H9 (cell line): ENCODE measurements around the gene ITPR1. TPM values are rescaled to one million over a fixed set of nuclear protein-coding genes. Genes with fewer than 3 reads are reported as not detected.

Source experiments
- DNase-seq: peaks from one replicate; pipeline ENCODE4 v3.0.0-alpha.2; 2017
- H2AFZ ChIP-seq: one replicate; pipeline ENCODE4 v1.6.1; 2013; ENCODE audit warnings: mild to moderate bottlenecking, low read length, control low read depth, moderate library complexity
- H2AK5ac ChIP-seq: 2 replicates; pipeline ENCODE4 v1.6.1; 2013; ENCODE audit warnings: low read length, control low read depth, mixed read lengths; ENCODE audit not compliant: insufficient read length
- H2BK120ac ChIP-seq: one replicate; pipeline ENCODE4 v1.6.1; 2013; ENCODE audit warnings: low read depth, mild to moderate bottlenecking, low read length, control low read depth, inconsistent platforms; ENCODE audit not compliant: poor library complexity, severe bottlenecking
- H2BK12ac ChIP-seq: 2 replicates; pipeline ENCODE4 v1.6.1; 2013; ENCODE audit warnings: low read length, control low read depth, mixed read lengths, low read depth; ENCODE audit not compliant: insufficient read length
- H2BK15ac ChIP-seq: 2 replicates; pipeline ENCODE4 v1.6.1; 2013; ENCODE audit warnings: low read depth, low read length, control low read depth
- H2BK20ac ChIP-seq: one replicate; pipeline ENCODE4 v1.6.1; 2013; ENCODE audit warnings: low read depth, mild to moderate bottlenecking, low read length, control low read depth, inconsistent platforms; ENCODE audit not compliant: poor library complexity, severe bottlenecking
- H2BK5ac ChIP-seq: 2 replicates; pipeline ENCODE4 v1.6.1; 2013; ENCODE audit warnings: low read length, control low read depth, mixed read lengths; ENCODE audit not compliant: insufficient read length
- H3K14ac ChIP-seq: 2 replicates; pipeline ENCODE4 v1.6.1; 2013; ENCODE audit warnings: low read length, control low read depth; ENCODE audit not compliant: insufficient read depth
- H3K18ac ChIP-seq: 2 replicates; pipeline ENCODE4 v1.6.1; 2013; ENCODE audit warnings: low read depth, mild to moderate bottlenecking, mixed read lengths, low read length, control low read depth; ENCODE audit not compliant: insufficient read length
- H3K23ac ChIP-seq: 2 replicates; pipeline ENCODE4 v1.6.1; 2013; ENCODE audit warnings: low read length, control low read depth, mixed read lengths, low read depth; ENCODE audit not compliant: insufficient read length
- H3K23me2 ChIP-seq: 2 replicates; pipeline ENCODE4 v1.6.1; 2013; ENCODE audit warnings: low read depth, mild to moderate bottlenecking, mixed read lengths, low read length, control low read depth; ENCODE audit not compliant: insufficient read length, poor library complexity, severe bottlenecking
- H3K27ac ChIP-seq: 2 replicates; pipeline ENCODE4 v1.5.1; 2013; ENCODE audit warnings: low read length, control low read depth, mixed read lengths, low read depth; ENCODE audit not compliant: insufficient read length
- H3K27me3 ChIP-seq: 2 replicates; pipeline ENCODE4 v1.6.1; 2013; ENCODE audit warnings: low read length, control low read depth, inconsistent platforms; ENCODE audit not compliant: insufficient read depth
- H3K4ac ChIP-seq: 2 replicates; pipeline ENCODE4 v1.6.1; 2013; ENCODE audit warnings: low read depth, mild to moderate bottlenecking, control low read depth, inconsistent platforms, low read length, moderate library complexity
- H3K4me1 ChIP-seq: 2 replicates; pipeline ENCODE4 v1.6.1; 2013; ENCODE audit warnings: low read length, control low read depth, inconsistent platforms; ENCODE audit not compliant: insufficient read depth
- H3K4me2 ChIP-seq: 2 replicates; pipeline ENCODE4 v1.6.1; 2013; ENCODE audit warnings: low read length, control low read depth, mixed read lengths; ENCODE audit not compliant: insufficient read length, insufficient read depth
- H3K56ac ChIP-seq: 2 replicates; pipeline ENCODE4 v1.6.1; 2013; ENCODE audit warnings: low read depth, mild to moderate bottlenecking, mixed read lengths, low read length, control low read depth; ENCODE audit not compliant: insufficient read length
- H3K79me1 ChIP-seq: 2 replicates; pipeline ENCODE4 v1.6.1; 2013; ENCODE audit warnings: low read depth, mild to moderate bottlenecking, moderate library complexity, low read length, control low read depth, inconsistent platforms; ENCODE audit not compliant: insufficient read depth, poor library complexity, severe bottlenecking
- H3K79me2 ChIP-seq: 2 replicates; pipeline ENCODE4 v1.6.1; 2013; ENCODE audit warnings: low read length, control low read depth, inconsistent platforms; ENCODE audit not compliant: insufficient read depth
- H3K9ac ChIP-seq: 2 replicates; pipeline ENCODE4 v1.6.1; 2013; ENCODE audit warnings: low read length, control low read depth, mixed read lengths; ENCODE audit not compliant: insufficient read length; ENCODE audit errors: extremely low read depth
- H3K9me3 ChIP-seq: one replicate; pipeline ENCODE4 v1.6.1; 2013; ENCODE audit warnings: low read depth, low read length, inconsistent platforms; ENCODE audit not compliant: control insufficient read depth
- H3T11ph ChIP-seq: one replicate; pipeline ENCODE4 v1.6.1; 2013; ENCODE audit warnings: mild to moderate bottlenecking, low read length, control low read depth, inconsistent platforms
- H4K20me1 ChIP-seq: one replicate; pipeline ENCODE4 v1.6.1; 2013; ENCODE audit not compliant: control insufficient read depth, insufficient read length, insufficient read depth
- H4K5ac ChIP-seq: 2 replicates; pipeline ENCODE4 v1.6.1; 2013; ENCODE audit warnings: low read depth, mild to moderate bottlenecking, mixed read lengths, low read length, control low read depth; ENCODE audit not compliant: insufficient read length
- H4K8ac ChIP-seq: replicated peaks from 2 replicates; pipeline ENCODE4 v1.6.1; 2013; ENCODE audit warnings: low read length, control low read depth, mixed read lengths, low read depth; ENCODE audit not compliant: insufficient read length
- H4K91ac ChIP-seq: 2 replicates; pipeline ENCODE4 v1.6.1; 2013; ENCODE audit warnings: low read depth, mild to moderate bottlenecking, moderate library complexity, mixed read lengths, low read length, control low read depth; ENCODE audit not compliant: insufficient read length
- H3K27ac Mint-ChIP-seq, 3 experiments: 2 replicates in 2 of 3; 3 replicates in 1 of 3; pipeline ENCODE4 v1.8.0; 2020 to 2021; ENCODE audit warnings: mixed read lengths in 3 of 3, mild to moderate bottlenecking in 1 of 3, moderate library complexity in 1 of 3
- H3K27me3 Mint-ChIP-seq: 2 replicates; pipeline ENCODE4 v1.8.0; 2021; ENCODE audit warnings: low read depth, mild to moderate bottlenecking, moderate library complexity, mixed read lengths
- H3K36me3 Mint-ChIP-seq, 3 experiments: 2 replicates in 2 of 3; 3 replicates in 1 of 3; pipeline ENCODE4 v1.8.0; 2020 to 2021; ENCODE audit warnings: low read depth in 3 of 3, mixed read lengths in 3 of 3; ENCODE audit not compliant: insufficient read depth in 1 of 3
- H3K4me1 Mint-ChIP-seq, 2 experiments: 2 replicates each; pipeline ENCODE4 v1.8.0; 2020; ENCODE audit warnings: mixed read lengths in 2 of 2
- H3K4me3 Mint-ChIP-seq, 2 experiments: 2 replicates in 1 of 2; 3 replicates in 1 of 2; pipeline ENCODE4 v1.8.0; 2020 to 2021; ENCODE audit warnings: mild to moderate bottlenecking in 2 of 2, mixed read lengths in 2 of 2, moderate library complexity in 1 of 2
- H3K9me3 Mint-ChIP-seq, 2 experiments: 2 replicates in 1 of 2; 3 replicates in 1 of 2; pipeline ENCODE4 v1.8.0; 2020; ENCODE audit warnings: mild to moderate bottlenecking in 2 of 2, mixed read lengths in 2 of 2, moderate library complexity in 1 of 2
- WGBS: extraction: QIAGEN DNeasy Blood & Tissue Kit; methylation state at CpG from one replicate; pipeline ENCODE4 v1.1.7; 2013; ENCODE audit warnings: missing lambda C conversion rate, low lambda C conversion rate, mixed read lengths; ENCODE audit not compliant: insufficient read length; ENCODE audit errors: extremely low coverage; 5-methylcytosine and 5-hydroxymethylcytosine counted together
- total RNA-seq: library from RNA; stranded (reverse); gene quantifications from 2 replicates; pipeline ENCODE4 v1.2.1, GENCODE V29; 2021
- TF ChIP-seq, protein P1 (sequence below): fragments of 200-600 bp; sonication (generic); conservative IDR thresholded peaks from 3 replicates; pipeline ENCODE4 v1.8.0; 2021; ENCODE audit warnings: antibody characterized with exemption, mild to moderate bottlenecking

Gene ITPR1
- total RNA-seq, 1 experiment from 2014 or later: 4.2 TPM

DNA sequence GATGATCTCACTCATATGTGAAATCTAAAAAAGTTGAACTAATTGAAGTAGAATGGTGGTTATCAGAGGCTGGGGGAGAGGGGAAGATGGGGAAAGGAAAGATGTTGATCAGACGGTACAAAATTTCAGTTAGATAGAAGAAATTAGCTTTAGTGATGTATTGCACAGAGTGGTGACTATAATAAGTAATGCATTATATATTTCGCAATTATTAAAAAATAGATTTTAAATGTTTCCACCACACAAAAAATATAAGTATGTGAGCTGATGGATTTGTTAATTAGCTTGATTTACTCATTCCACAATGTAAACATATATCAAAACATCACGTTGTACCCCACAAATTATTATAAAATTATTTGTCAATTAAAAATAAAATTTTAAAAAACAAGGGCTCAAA lies 34.2 kb upstream of the ITPR1 start:
- no peak overlapping the region for H3T11ph ChIP-seq
- H2BK5ac ChIP-seq: no peak overlapping the region
- no peak overlapping the region for H3K56ac ChIP-seq
- no peak overlapping the region for H3K4ac ChIP-seq
- DNase-seq: no peak
- no peak overlapping the region for H4K5ac ChIP-seq
- H3K79me2 ChIP-seq: no peaks in the 10 kb centered on the region
- H2BK15ac ChIP-seq: no peak overlapping the region
- no peak overlapping the region for H3K4me3 Mint-ChIP-seq
- H3K14ac ChIP-seq: no peak overlapping the region
- H3K27me3 Mint-ChIP-seq: no peaks in the 10 kb centered on the region
- H4K20me1 ChIP-seq: no peaks in the 10 kb centered on the region
- H3K27ac ChIP-seq: no peak overlapping the region
- H4K8ac ChIP-seq: no peak overlapping the region
- H3K23ac ChIP-seq: no peak overlapping the region
- H3K9me3 Mint-ChIP-seq: no peaks in the 10 kb centered on the region; a peak in 1 of 5 replicates
- no peaks in the 10 kb centered on the region; a peak in 1 of 7 replicates for H3K36me3 Mint-ChIP-seq
- H2AK5ac ChIP-seq: no peak overlapping the region
- TF ChIP-seq, protein P1, sequence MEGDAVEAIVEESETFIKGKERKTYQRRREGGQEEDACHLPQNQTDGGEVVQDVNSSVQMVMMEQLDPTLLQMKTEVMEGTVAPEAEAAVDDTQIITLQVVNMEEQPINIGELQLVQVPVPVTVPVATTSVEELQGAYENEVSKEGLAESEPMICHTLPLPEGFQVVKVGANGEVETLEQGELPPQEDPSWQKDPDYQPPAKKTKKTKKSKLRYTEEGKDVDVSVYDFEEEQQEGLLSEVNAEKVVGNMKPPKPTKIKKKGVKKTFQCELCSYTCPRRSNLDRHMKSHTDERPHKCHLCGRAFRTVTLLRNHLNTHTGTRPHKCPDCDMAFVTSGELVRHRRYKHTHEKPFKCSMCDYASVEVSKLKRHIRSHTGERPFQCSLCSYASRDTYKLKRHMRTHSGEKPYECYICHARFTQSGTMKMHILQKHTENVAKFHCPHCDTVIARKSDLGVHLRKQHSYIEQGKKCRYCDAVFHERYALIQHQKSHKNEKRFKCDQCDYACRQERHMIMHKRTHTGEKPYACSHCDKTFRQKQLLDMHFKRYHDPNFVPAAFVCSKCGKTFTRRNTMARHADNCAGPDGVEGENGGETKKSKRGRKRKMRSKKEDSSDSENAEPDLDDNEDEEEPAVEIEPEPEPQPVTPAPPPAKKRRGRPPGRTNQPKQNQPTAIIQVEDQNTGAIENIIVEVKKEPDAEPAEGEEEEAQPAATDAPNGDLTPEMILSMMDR: no peak
- no peak overlapping the region for H4K91ac ChIP-seq
- no peak overlapping the region for H2BK20ac ChIP-seq
- H2AFZ ChIP-seq: no peak overlapping the region
- no peaks in the 10 kb centered on the region for H3K4me1 ChIP-seq
- no peaks in the 10 kb centered on the region for H3K27me3 ChIP-seq
- H3K4me2 ChIP-seq: no peak overlapping the region
- no CpG with 5 or more reads among the region's 3 CpGs for WGBS
- H3K27ac Mint-ChIP-seq: no peak overlapping the region
- H3K4me1 Mint-ChIP-seq: no peaks in the 10 kb centered on the region
- H3K9me3 ChIP-seq: no peaks in the 10 kb centered on the region
- H3K18ac ChIP-seq: no peak overlapping the region
- H2BK12ac ChIP-seq: no peak overlapping the region
- no peak overlapping the region for H3K9ac ChIP-seq
- H2BK120ac ChIP-seq: no peak overlapping the region
- no peaks in the 10 kb centered on the region for H3K79me1 ChIP-seq
- H3K23me2 ChIP-seq: no peaks in the 10 kb centered on the region
